Smooth muscle cell (in vitro differentiated cells): ENCODE data around the gene CDH4. TPM values are rescaled to one million over a fixed set of nuclear protein-coding genes. Genes with fewer than 3 reads are reported as not detected.

Source experiments
- DNase-seq: peaks from one replicate; lab custom pipeline; 2025; ENCODE audit not compliant: unreplicated experiment; lab: John Stamatoyannopoulos, UW
- H2AFZ ChIP-seq: fragments of 200-600 bp; sonication (generic); 2 replicates; pipeline ENCODE4 v1.6.0; 2016; ENCODE audit warnings: antibody characterized with exemption, low read depth, mild to moderate bottlenecking
- H3F3A ChIP-seq: fragments of 200-600 bp; sonication (generic); 2 replicates; pipeline ENCODE4 v1.6.0; 2017; ENCODE audit warnings: antibody characterized with exemption, low read depth
- H3K27ac ChIP-seq: fragments of 200-600 bp; sonication (generic); 2 replicates; pipeline ENCODE4 v1.5.1; 2016; ENCODE audit warnings: low read depth, mild to moderate bottlenecking
- H3K27me3 ChIP-seq: fragments of 200-600 bp; sonication (generic); 2 replicates; pipeline ENCODE4 v1.6.1; 2016; ENCODE audit warnings: low read depth, mild to moderate bottlenecking
- H3K36me3 ChIP-seq: fragments of 200-600 bp; sonication (generic); 2 replicates; pipeline ENCODE4 v1.5.1; 2016; ENCODE audit warnings: low read depth
- H3K4me1 ChIP-seq: fragments of 200-600 bp; sonication (generic); 2 replicates; pipeline ENCODE4 v1.5.1; 2016; ENCODE audit warnings: low read depth
- H3K4me2 ChIP-seq: fragments of 200-600 bp; sonication (generic); 2 replicates; pipeline ENCODE4 v1.6.0; 2016; ENCODE audit warnings: mild to moderate bottlenecking
- H3K4me3 ChIP-seq: fragments of 200-600 bp; sonication (generic); 2 replicates; pipeline ENCODE4 v1.5.1; 2016; ENCODE audit warnings: mild to moderate bottlenecking
- H3K79me2 ChIP-seq: fragments of 200-600 bp; sonication (generic); 2 replicates; pipeline ENCODE4 v1.6.0; 2016; ENCODE audit warnings: low read depth, mild to moderate bottlenecking
- H3K9ac ChIP-seq: fragments of 200-600 bp; sonication (generic); 2 replicates; pipeline ENCODE4 v1.6.0; 2016; ENCODE audit warnings: low read depth
- H3K9me3 ChIP-seq: fragments of 200-600 bp; sonication (generic); replicated peaks from 2 replicates; pipeline ENCODE4 v1.5.1; 2016; ENCODE audit warnings: low read depth
- H4K20me1 ChIP-seq: fragments of 200-600 bp; sonication (generic); 2 replicates; pipeline ENCODE4 v1.6.0; 2016; ENCODE audit warnings: low read depth
- CTCF ChIP-seq: fragments of 200-600 bp; sonication (generic); IDR thresholded peaks from 2 replicates; pipeline ENCODE4 v1.5.1; 2017; ENCODE audit warnings: borderline replicate concordance, mild to moderate bottlenecking, antibody characterized with exemption; ENCODE audit not compliant: insufficient read depth, poor library complexity, severe bottlenecking
- WGBS: methylation state at CpG from one replicate; pipeline ENCODE4 v1.1.7; 2016; ENCODE audit warnings: low lambda C conversion rate; 5-methylcytosine and 5-hydroxymethylcytosine counted together
- polyA plus RNA-seq: library from polyadenylated mRNA; unstranded; fragments of >200 nt; fragmentation: Nextera tagmentation; extraction: Ambion mirVana; gene quantifications from 2 replicates; pipeline ENCODE4 v1.2.1, GENCODE V29; 2016
- total RNA-seq: library from RNA; depleted of rRNA; stranded (reverse); fragments of >200 nt; gene quantifications from 2 replicates; pipeline ENCODE4 v1.2.3, GENCODE V29; 2014

CDH4 gene
- total and polyA plus RNA-seq, 2 experiments from 2014 or later: 0.03 to 0.04 TPM

- no peaks in the 10 kb centered on the region for H3K4me1 ChIP-seq
- no peak overlapping the region for H3K9ac ChIP-seq
- H3K79me2 ChIP-seq: no peaks in the 10 kb centered on the region
- H2AFZ ChIP-seq: no peak overlapping the region
- TF ChIP-seq CTCF: no peak
- no peaks in the 10 kb centered on the region for H3K36me3 ChIP-seq
- H4K20me1 ChIP-seq: no peaks in the 10 kb centered on the region
- H3K27me3 ChIP-seq: peaks cover under 1% of the 10 kb centered on the region
- H3K27ac ChIP-seq: no peak overlapping the region
- no peak overlapping the region for H3K4me2 ChIP-seq
- H3K4me3 ChIP-seq: no peak overlapping the region
- DNase-seq: no peak
- H3F3A ChIP-seq: no peaks in the 10 kb centered on the region
- WGBS: 92% methylated on average over 17 of the region's 17 CpGs
- H3K9me3 ChIP-seq: no peaks in the 10 kb centered on the region
Measured at GRCh38 chr20:61519488-61519887, 267.4 kb downstream of the CDH4 start.

GRCh38 chr20:61520076-61520892 lies 268.2 kb downstream of the CDH4 start:
- Histone ChIP-seq H3K4me2 (no peak overlapping the region), H3F3A (no peaks in the 10 kb centered on the region), H3K27me3 (peaks cover 9% of the 10 kb centered on the region), H3K4me3 (no peak overlapping the region), H3K9me3 (no peaks in the 10 kb centered on the region), H3K36me3 (no peaks in the 10 kb centered on the region), H3K27ac (no peak overlapping the region), H2AFZ (no peak overlapping the region), H4K20me1 (no peaks in the 10 kb centered on the region), H3K4me1 (no peaks in the 10 kb centered on the region), H3K9ac (no peak overlapping the region), H3K79me2 (no peaks in the 10 kb centered on the region)
- DNase-seq: no peak
- no peak for TF ChIP-seq CTCF
- 94% methylated on average over 14 of the region's 14 CpGs for WGBS

GRCh38 chr20:61520893-61521460 lies 268.9 kb downstream of the CDH4 start:
- no peak for DNase-seq
- peaks cover 16% of the 10 kb centered on the region for H3K27me3 ChIP-seq
- no peak overlapping the region for H3K9ac ChIP-seq
- no peak for TF ChIP-seq CTCF
- H3K4me2 ChIP-seq: no peak overlapping the region
- H3K4me1 ChIP-seq: no peaks in the 10 kb centered on the region
- 53% methylated on average over 14 of the region's 14 CpGs for WGBS
- no peaks in the 10 kb centered on the region for H3F3A ChIP-seq
- H3K79me2 ChIP-seq: no peaks in the 10 kb centered on the region
- H3K9me3 ChIP-seq: no peaks in the 10 kb centered on the region
- H3K27ac ChIP-seq: no peak overlapping the region
- no peak overlapping the region for H3K4me3 ChIP-seq
- H4K20me1 ChIP-seq: no peaks in the 10 kb centered on the region
- no peak overlapping the region for H2AFZ ChIP-seq
- H3K36me3 ChIP-seq: no peaks in the 10 kb centered on the region
